ENCODE measurements around the gene ACER3.

The ACER3 gene

DNA sequence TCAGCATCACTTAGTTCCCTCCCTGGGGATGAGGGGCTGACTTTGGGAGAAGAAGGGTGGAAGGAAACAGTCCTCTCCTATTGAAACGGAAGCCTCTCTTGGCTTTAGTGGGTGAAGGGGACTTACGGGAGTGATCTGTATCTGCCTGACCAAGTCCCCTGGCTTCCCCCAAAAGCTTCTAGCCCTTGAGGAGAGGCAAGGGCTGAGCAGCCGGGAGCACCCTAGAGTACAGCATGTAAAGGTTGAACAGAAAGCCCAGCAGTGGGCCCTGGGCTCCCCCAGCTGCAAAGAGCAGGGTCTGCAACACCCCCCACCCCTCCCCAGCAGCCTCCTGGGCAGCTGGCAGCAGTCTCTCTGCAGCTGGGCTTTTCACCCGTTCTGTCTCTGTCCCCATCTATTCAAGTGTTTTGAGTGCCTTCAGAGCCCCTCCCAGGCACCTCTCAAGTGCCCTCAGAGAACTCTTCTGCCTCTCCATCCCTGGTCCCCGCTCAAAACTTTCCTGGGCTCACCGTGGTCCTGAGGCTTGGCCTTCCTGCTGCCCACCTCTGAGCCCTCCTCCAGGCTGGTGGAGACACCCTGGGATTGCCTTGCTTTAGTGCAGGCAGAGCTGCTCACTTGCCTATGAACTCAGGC is 208.7 kb downstream of the ACER3 start:
- Histone ChIP-seq H3K36me3 (ENCODE audit: control insufficient read depth, insufficient read depth, low read length) (no peaks in the 10 kb centered on the region), H3K4me3 (ENCODE audit: low read depth, low read length) (no peak overlapping the region), H3K27me3 (ENCODE audit: control insufficient read depth, insufficient read depth, low read length) (0 out of 2 replicates have a peak, but pooled peaks cover 11% of the 10 kb centered on the region), H3K27ac (ENCODE audit: low read depth, low read length) (no peak overlapping the region), H3K4me1 (ENCODE audit: control insufficient read depth, insufficient read depth, low read length) (peaks cover 12% of the 10 kb centered on the region), H3K9ac (ENCODE audit: low read depth, low read length) (no peak overlapping the region), H3K9me3 (ENCODE audit: control insufficient read depth, insufficient read depth, low read length) (no peaks in the 10 kb centered on the region)

DNA sequence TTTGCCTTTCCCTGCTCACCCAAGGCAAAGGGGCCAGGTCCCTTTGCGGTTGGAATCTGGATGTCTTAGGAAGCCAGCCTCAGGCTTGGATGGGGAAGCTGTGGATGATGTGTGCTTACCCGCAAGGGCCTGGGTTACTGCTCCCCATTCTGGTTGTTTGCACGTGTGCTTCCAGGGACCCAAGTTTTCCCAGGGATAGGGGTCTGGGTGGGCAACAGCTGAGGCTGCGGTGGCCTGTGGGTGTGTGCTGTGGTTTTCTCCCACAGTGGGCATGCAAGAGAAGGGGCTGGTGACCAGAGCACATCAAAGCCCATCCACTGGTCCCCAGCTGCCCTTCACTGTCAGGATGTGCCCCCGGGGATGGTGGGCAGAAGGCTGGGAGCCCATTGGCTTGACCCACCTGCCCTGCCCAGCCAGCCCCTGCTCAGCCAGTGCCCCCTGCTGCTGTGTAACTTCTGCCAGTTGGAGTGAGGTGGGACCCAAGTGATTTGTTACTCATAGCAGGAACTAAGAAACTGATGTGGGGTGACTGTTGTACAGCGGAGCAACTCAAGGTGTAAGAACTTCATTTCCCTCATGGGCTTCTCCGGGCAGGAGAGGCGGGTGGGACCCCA is 209.4 kb downstream of the ACER3 start:
- H3K9ac ChIP-seq (ENCODE audit: low read depth, low read length): no peak overlapping the region
- H3K9me3 ChIP-seq (ENCODE audit: control insufficient read depth, insufficient read depth, low read length): no peaks in the 10 kb centered on the region
- no peak overlapping the region for H3K4me3 ChIP-seq (ENCODE audit: low read depth, low read length)
- peaks cover 12% of the 10 kb centered on the region for H3K4me1 ChIP-seq (ENCODE audit: control insufficient read depth, insufficient read depth, low read length)
- H3K27me3 ChIP-seq (ENCODE audit: control insufficient read depth, insufficient read depth, low read length): 0 out of 2 replicates have a peak, but pooled peaks cover 6% of the 10 kb centered on the region
- H3K36me3 ChIP-seq (ENCODE audit: control insufficient read depth, insufficient read depth, low read length): no peaks in the 10 kb centered on the region
- no peak overlapping the region for H3K27ac ChIP-seq (ENCODE audit: low read depth, low read length)

DNA sequence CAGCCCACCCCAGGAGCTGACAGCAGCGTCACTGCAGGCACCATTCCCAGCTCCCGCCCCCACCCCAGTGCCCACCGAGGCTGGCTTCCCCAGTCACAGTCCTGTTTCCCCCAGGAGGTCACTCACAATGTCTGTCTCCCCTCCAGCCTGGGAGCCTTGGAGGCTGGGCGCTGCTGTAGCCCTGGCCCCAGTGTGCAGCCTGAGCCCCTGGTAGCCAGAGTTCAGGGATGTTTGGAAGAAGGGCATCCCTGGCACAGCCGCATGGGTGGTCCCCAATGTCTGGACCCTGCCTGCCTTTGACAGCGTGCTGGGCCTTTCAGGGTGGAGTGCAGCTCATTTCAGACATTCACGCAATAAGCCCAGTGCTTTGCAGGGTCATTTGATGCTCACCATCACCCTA is 210.4 kb downstream of the ACER3 start:
- H3K4me3 ChIP-seq (ENCODE audit: low read depth, low read length): no peak overlapping the region
- no peaks in the 10 kb centered on the region for H3K9me3 ChIP-seq (ENCODE audit: control insufficient read depth, insufficient read depth, low read length)
- no peaks in the 10 kb centered on the region for H3K27me3 ChIP-seq (ENCODE audit: control insufficient read depth, insufficient read depth, low read length)
- peaks cover 7% of the 10 kb centered on the region for H3K4me1 ChIP-seq (ENCODE audit: control insufficient read depth, insufficient read depth, low read length)
- H3K27ac ChIP-seq (ENCODE audit: low read depth, low read length): no peak overlapping the region
- H3K36me3 ChIP-seq (ENCODE audit: control insufficient read depth, insufficient read depth, low read length): no peaks in the 10 kb centered on the region
- no peak overlapping the region for H3K9ac ChIP-seq (ENCODE audit: low read depth, low read length)

GRCh38 chr11:77071671-77072605 is 211.2 kb downstream of the ACER3 start:
- H3K27ac ChIP-seq (ENCODE audit: low read depth, low read length): no peak overlapping the region
- H3K4me3 ChIP-seq (ENCODE audit: low read depth, low read length): no peak overlapping the region
- no peak overlapping the region for H3K9ac ChIP-seq (ENCODE audit: low read depth, low read length)
- no peaks in the 10 kb centered on the region for H3K27me3 ChIP-seq (ENCODE audit: control insufficient read depth, insufficient read depth, low read length)
- no peaks in the 10 kb centered on the region for H3K9me3 ChIP-seq (ENCODE audit: control insufficient read depth, insufficient read depth, low read length)
- peaks cover 7% of the 10 kb centered on the region for H3K4me1 ChIP-seq (ENCODE audit: control insufficient read depth, insufficient read depth, low read length)
- H3K36me3 ChIP-seq (ENCODE audit: control insufficient read depth, insufficient read depth, low read length): no peaks in the 10 kb centered on the region

DNA sequence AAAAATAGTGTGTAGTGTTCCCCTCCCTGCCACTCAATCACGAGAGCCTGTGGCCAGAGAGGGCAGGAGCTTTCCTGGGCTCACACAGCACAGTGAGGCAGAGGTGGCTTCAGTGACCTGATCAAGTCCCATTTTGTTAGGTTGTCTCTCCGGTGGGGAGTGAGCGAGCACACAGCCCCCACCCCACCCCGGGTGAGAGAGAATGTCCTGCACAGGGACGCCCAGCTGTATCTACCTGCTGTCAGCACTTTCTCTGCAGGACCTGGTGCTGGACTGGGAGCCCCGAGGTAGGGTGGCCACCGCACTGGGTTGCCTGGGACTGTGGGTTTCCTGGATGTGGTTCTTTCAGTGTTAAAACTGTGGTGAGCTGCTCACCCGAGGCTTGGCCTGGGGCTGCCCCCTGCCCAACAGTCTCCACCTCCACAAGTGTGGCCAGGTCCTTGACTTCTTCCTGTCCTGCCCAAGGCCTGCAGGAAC is 212.2 kb downstream of the ACER3 start:
- H3K27me3 ChIP-seq (ENCODE audit: control insufficient read depth, insufficient read depth, low read length): no peaks in the 10 kb centered on the region
- H3K27ac ChIP-seq (ENCODE audit: low read depth, low read length): no peak overlapping the region
- no peak overlapping the region for H3K4me3 ChIP-seq (ENCODE audit: low read depth, low read length)
- no peaks in the 10 kb centered on the region for H3K9me3 ChIP-seq (ENCODE audit: control insufficient read depth, insufficient read depth, low read length)
- no peak overlapping the region for H3K9ac ChIP-seq (ENCODE audit: low read depth, low read length)
- peaks cover 1% of the 10 kb centered on the region for H3K4me1 ChIP-seq (ENCODE audit: control insufficient read depth, insufficient read depth, low read length)
- no peaks in the 10 kb centered on the region for H3K36me3 ChIP-seq (ENCODE audit: control insufficient read depth, insufficient read depth, low read length)

DNA sequence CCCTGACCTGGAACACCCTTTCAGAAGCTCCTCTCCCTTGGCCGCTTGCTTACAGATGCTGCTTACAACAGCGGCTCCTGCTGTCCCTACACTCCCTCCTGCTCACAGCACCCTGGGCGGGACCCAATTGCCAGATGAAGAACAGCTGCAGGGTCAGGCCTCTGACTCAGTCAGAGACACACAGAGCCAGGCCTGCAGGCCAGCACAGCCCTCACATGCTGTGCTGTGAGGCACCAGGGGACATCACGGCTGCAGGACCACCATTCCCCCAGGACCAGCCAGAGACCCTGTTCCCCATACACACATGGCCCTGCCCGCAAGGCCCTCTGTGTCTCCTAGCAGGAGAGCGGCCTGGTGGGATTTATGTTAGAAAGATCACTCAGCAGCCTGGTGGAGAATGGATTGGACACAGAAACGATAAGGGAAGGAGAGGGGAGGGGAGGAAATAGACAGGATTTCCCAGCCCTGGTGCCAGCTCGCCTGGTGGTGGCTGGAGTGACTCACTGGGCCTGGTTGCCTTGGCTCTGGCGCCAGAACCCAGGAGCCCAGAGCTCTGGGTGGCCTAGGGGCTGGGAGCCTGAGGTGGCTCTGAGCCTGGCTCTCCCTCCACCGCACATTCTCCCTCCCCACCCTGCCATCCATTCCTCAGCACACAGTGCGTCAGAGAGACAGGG is 212.7 kb downstream of the ACER3 start:
- no peak overlapping the region for H3K4me3 ChIP-seq (ENCODE audit: low read depth, low read length)
- H3K9ac ChIP-seq (ENCODE audit: low read depth, low read length): no peak overlapping the region
- H3K4me1 ChIP-seq (ENCODE audit: control insufficient read depth, insufficient read depth, low read length): no peaks in the 10 kb centered on the region
- no peaks in the 10 kb centered on the region for H3K9me3 ChIP-seq (ENCODE audit: control insufficient read depth, insufficient read depth, low read length)
- no peaks in the 10 kb centered on the region for H3K36me3 ChIP-seq (ENCODE audit: control insufficient read depth, insufficient read depth, low read length)
- H3K27me3 ChIP-seq (ENCODE audit: control insufficient read depth, insufficient read depth, low read length): no peaks in the 10 kb centered on the region
- H3K27ac ChIP-seq (ENCODE audit: low read depth, low read length): no peak overlapping the region

DNA sequence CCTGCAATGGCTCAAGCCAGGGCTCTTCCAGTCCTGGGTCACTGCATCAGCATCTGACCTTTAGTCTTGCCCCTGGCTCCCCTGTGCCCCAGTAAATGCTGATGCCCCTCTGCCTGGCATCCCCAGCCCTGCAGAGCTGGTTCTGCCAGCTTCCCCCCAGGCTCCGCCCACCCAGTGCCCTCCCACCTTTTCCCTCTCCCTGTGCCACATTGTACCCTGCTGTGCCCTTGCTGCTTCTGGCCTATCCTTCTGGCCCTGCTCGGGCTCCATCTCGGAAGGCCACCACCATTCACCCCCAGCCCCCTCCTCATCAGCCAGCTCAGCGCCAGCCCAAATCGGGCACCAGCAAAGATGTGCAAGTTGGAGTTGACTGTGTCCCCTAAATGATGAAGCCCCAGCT is 213.5 kb downstream of the ACER3 start:
- Histone ChIP-seq H3K9ac (ENCODE audit: low read depth, low read length) (no peak overlapping the region), H3K36me3 (ENCODE audit: control insufficient read depth, insufficient read depth, low read length) (no peaks in the 10 kb centered on the region), H3K4me3 (ENCODE audit: low read depth, low read length) (no peak overlapping the region), H3K27me3 (ENCODE audit: control insufficient read depth, insufficient read depth, low read length) (no peaks in the 10 kb centered on the region), H3K27ac (ENCODE audit: low read depth, low read length) (no peak overlapping the region), H3K9me3 (ENCODE audit: control insufficient read depth, insufficient read depth, low read length) (no peaks in the 10 kb centered on the region), H3K4me1 (ENCODE audit: control insufficient read depth, insufficient read depth, low read length) (no peaks in the 10 kb centered on the region)

- Histone ChIP-seq H3K27me3 (ENCODE audit: control insufficient read depth, insufficient read depth, low read length) (no peaks in the 10 kb centered on the region), H3K4me3 (ENCODE audit: low read depth, low read length) (no peak overlapping the region), H3K36me3 (ENCODE audit: control insufficient read depth, insufficient read depth, low read length) (no peaks in the 10 kb centered on the region), H3K4me1 (ENCODE audit: control insufficient read depth, insufficient read depth, low read length) (no peaks in the 10 kb centered on the region), H3K9me3 (ENCODE audit: control insufficient read depth, insufficient read depth, low read length) (no peaks in the 10 kb centered on the region), H3K9ac (ENCODE audit: low read depth, low read length) (no peak overlapping the region), H3K27ac (ENCODE audit: low read depth, low read length) (no peak overlapping the region)
These were observed 214.0 kb downstream of the ACER3 start for GRCh38 chr11:77074626-77075221.

DNA sequence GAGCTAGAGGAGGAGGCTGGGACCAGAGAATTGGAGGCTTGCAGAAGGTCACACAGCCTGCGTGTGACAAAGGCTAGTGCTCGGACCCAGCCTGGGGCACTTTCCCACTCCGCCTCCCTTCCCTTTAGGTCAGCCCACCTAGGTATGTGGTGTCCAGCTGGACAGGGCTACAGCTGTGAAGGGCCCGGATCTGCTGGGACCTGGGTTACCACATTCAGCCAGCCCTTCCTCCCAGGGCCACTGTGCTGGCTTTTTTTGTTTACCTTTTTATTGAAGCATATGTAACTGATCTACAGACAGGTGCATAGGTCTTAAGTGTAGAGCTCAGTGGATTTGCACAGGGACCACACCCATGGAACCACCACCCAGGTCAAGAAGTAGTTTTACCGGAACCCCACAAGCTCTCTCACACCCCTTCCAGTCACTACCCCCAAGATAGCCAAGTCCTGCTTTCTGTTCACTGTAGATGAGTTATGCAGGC is 214.7 kb downstream of the ACER3 start:
- Histone ChIP-seq H3K36me3 (ENCODE audit: control insufficient read depth, insufficient read depth, low read length) (no peaks in the 10 kb centered on the region), H3K9ac (ENCODE audit: low read depth, low read length) (no peak overlapping the region), H3K4me1 (ENCODE audit: control insufficient read depth, insufficient read depth, low read length) (no peaks in the 10 kb centered on the region), H3K4me3 (ENCODE audit: low read depth, low read length) (no peak overlapping the region), H3K27ac (ENCODE audit: low read depth, low read length) (no peak overlapping the region), H3K9me3 (ENCODE audit: control insufficient read depth, insufficient read depth, low read length) (no peaks in the 10 kb centered on the region), H3K27me3 (ENCODE audit: control insufficient read depth, insufficient read depth, low read length) (no peaks in the 10 kb centered on the region)
